Measurements from ENCODE around the gene GPR162. TPM values are rescaled to one million over a fixed set of nuclear protein-coding genes. Genes with fewer than 3 reads are reported as not detected.

The GPR162 gene
- total RNA-seq (2014; rRNA removed; shearing (Covaris generic)) = 2.2 and 3.5 TPM in 2 replicates

GRCh38 chr12:6821591-6822425, at the start of gene GPR162:
GPR162 (plus strand) TSS chr12:6821821; CDS start chr12:6823899, 2,078 bp downstream.
- H3K36me3 ChIP-seq = no peaks in the 10 kb centered on the region
- peaks cover 14% of the 10 kb centered on the region for H3K27me3 ChIP-seq
- H3K4me1 ChIP-seq = peaks cover 13% of the 10 kb centered on the region
- no peak within 1 kb of the TSS for H3K27ac ChIP-seq
- H3K9me3 ChIP-seq (replicated peaks) = no peaks in the 10 kb centered on the region
- H3K4me3 ChIP-seq = peak within 1 kb of the TSS; percentile 44
- DNase-seq = peak; percentile 60 to 66

- no peaks in the 10 kb centered on the region for H3K36me3 ChIP-seq
- DNase-seq = no peak
- no peak within 1 kb of the TSS for H3K4me3 ChIP-seq
- H3K4me1 ChIP-seq = peaks cover 8% of the 10 kb centered on the region; the same call in 1 of the 2 replicates
- no peaks in the 10 kb centered on the region for H3K27me3 ChIP-seq
- H3K27ac ChIP-seq = no peak within 1 kb of the TSS
- no peaks in the 10 kb centered on the region for H3K9me3 ChIP-seq (replicated peaks)
These were observed 49.3 kb upstream of the GPR162 start, which contains the start of gene LAG3 for GRCh38 chr12:6772331-6772695. LAG3 (plus strand) TSS chr12:6772520; CDS start chr12:6772853, 333 bp downstream.

- no peak for DNase-seq
- no peaks in the 10 kb centered on the region for H3K27me3 ChIP-seq
- no peaks in the 10 kb centered on the region for H3K9me3 ChIP-seq (replicated peaks)
- no peaks in the 10 kb centered on the region for H3K36me3 ChIP-seq
- H3K27ac ChIP-seq = no peak overlapping the region
- no peak overlapping the region for H3K4me3 ChIP-seq
- H3K4me1 ChIP-seq = peaks cover 5% of the 10 kb centered on the region; the same call in 1 of the 2 replicates
These were observed 48.7 kb upstream of the GPR162 start for GRCh38 chr12:6772726-6773589.

- no peaks in the 10 kb centered on the region for H3K9me3 ChIP-seq (replicated peaks)
- no peaks in the 10 kb centered on the region for H3K36me3 ChIP-seq
- no peak overlapping the region for H3K4me3 ChIP-seq
- no peak for DNase-seq
- no peaks in the 10 kb centered on the region for H3K27me3 ChIP-seq
- H3K4me1 ChIP-seq = 0 out of 2 replicates have a peak, but pooled peaks cover 5% of the 10 kb centered on the region
- no peak overlapping the region for H3K27ac ChIP-seq
These were observed 47.9 kb upstream of the GPR162 start for GRCh38 chr12:6773590-6774351.

- H3K4me3 ChIP-seq = no peak overlapping the region
- H3K27me3 ChIP-seq = no peaks in the 10 kb centered on the region
- H3K27ac ChIP-seq = no peak overlapping the region
- no peaks in the 10 kb centered on the region for H3K9me3 ChIP-seq (replicated peaks)
- no peaks in the 10 kb centered on the region for H3K36me3 ChIP-seq
- 0 out of 2 replicates have a peak, but pooled peaks cover 4% of the 10 kb centered on the region for H3K4me1 ChIP-seq
- DNase-seq = no peak
These were observed 47.0 kb upstream of the GPR162 start for GRCh38 chr12:6774499-6775062.

GRCh38 chr12:6775185-6776174, 46.1 kb upstream of the GPR162 start:
- Histone ChIP-seq H3K4me3 (no peak overlapping the region), H3K27ac (no peak overlapping the region), H3K27me3 (no peaks in the 10 kb centered on the region), H3K36me3 (no peaks in the 10 kb centered on the region), H3K9me3 (replicated peaks) (no peaks in the 10 kb centered on the region), H3K4me1 (0 out of 2 replicates have a peak, but pooled peaks cover 4% of the 10 kb centered on the region)
- DNase-seq = no peak

GRCh38 chr12:6777386-6777785, 44.2 kb upstream of the GPR162 start:
- Histone ChIP-seq H3K27me3 (no peaks in the 10 kb centered on the region), H3K9me3 (replicated peaks) (no peaks in the 10 kb centered on the region), H3K27ac (no peak overlapping the region), H3K4me1 (0 out of 2 replicates have a peak, but pooled peaks cover 4% of the 10 kb centered on the region), H3K4me3 (no peak overlapping the region), H3K36me3 (no peaks in the 10 kb centered on the region)
- no peak for DNase-seq

GRCh38 chr12:6778217-6778573, 43.4 kb upstream of the GPR162 start:
- no peaks in the 10 kb centered on the region for H3K27me3 ChIP-seq
- DNase-seq = peak in 1 of 2 experiments; percentile 21
- no peaks in the 10 kb centered on the region for H3K36me3 ChIP-seq
- H3K4me3 ChIP-seq = peak overlapping the region; percentile 47
- H3K27ac ChIP-seq = no peak overlapping the region
- 0 out of 2 replicates have a peak, but pooled peaks cover 4% of the 10 kb centered on the region for H3K4me1 ChIP-seq
- H3K9me3 ChIP-seq (replicated peaks) = no peaks in the 10 kb centered on the region

GRCh38 chr12:6778574-6779550, 42.8 kb upstream of the GPR162 start:
- peaks cover 4% of the 10 kb centered on the region; the same call in 1 of the 2 replicates for H3K4me1 ChIP-seq
- H3K27me3 ChIP-seq = no peaks in the 10 kb centered on the region
- no peak overlapping the region for H3K27ac ChIP-seq
- peak; percentile 94 to 98 for DNase-seq
- H3K4me3 ChIP-seq = peak overlapping the region; percentile 47
- no peaks in the 10 kb centered on the region for H3K36me3 ChIP-seq
- H3K9me3 ChIP-seq (replicated peaks) = no peaks in the 10 kb centered on the region

- H3K36me3 ChIP-seq = no peaks in the 10 kb centered on the region
- H3K4me3 ChIP-seq = no peak overlapping the region
- H3K27me3 ChIP-seq = no peaks in the 10 kb centered on the region
- H3K4me1 ChIP-seq = peaks cover 12% of the 10 kb centered on the region; the same call in 1 of the 2 replicates
- no peak overlapping the region for H3K27ac ChIP-seq
- H3K9me3 ChIP-seq (replicated peaks) = no peaks in the 10 kb centered on the region
- no peak for DNase-seq
These were observed 41.8 kb upstream of the GPR162 start for GRCh38 chr12:6779708-6780432.

- no peak for DNase-seq
These were observed 41.0 kb upstream of the GPR162 start for GRCh38 chr12:6780573-6780972.

GRCh38 chr12:6782119-6782518, 39.5 kb upstream of the GPR162 start:
- Histone ChIP-seq H3K9me3 (replicated peaks) (no peaks in the 10 kb centered on the region), H3K27ac (no peak overlapping the region), H3K27me3 (no peaks in the 10 kb centered on the region), H3K4me3 (no peak overlapping the region), H3K36me3 (no peaks in the 10 kb centered on the region), H3K4me1 (peaks cover 12% of the 10 kb centered on the region; the same call in 1 of the 2 replicates)
- no peak for DNase-seq

More at GRCh38 chr12:6780573-6780972, 41.0 kb upstream of the GPR162 start:
- Histone ChIP-seq H3K9me3 (replicated peaks) (no peaks in the 10 kb centered on the region), H3K36me3 (no peaks in the 10 kb centered on the region), H3K27ac (no peak overlapping the region), H3K4me3 (no peak overlapping the region), H3K4me1 (peaks cover 12% of the 10 kb centered on the region; the same call in 1 of the 2 replicates), H3K27me3 (no peaks in the 10 kb centered on the region)

Measured in SJCRH30 (cell line).